WERI-Rb-1 (cell line): Measurements from ENCODE around the gene LFNG.
A peak's percentile ranks its signal among the peaks of the same experiment; 100 is the strongest.

Experiments
- DNase-seq: peaks from one replicate; pipeline ENCODE4 v3.0.0-alpha.2; 2020
- H3K27ac ChIP-seq: fragments of 250-450 bp; sonication (Bioruptor Pico); 2 replicates; pipeline ENCODE4 v1.5.1; 2020; ENCODE audit warnings: mild to moderate bottlenecking, moderate library complexity
- H3K27me3 ChIP-seq: fragments of 250-450 bp; sonication (Bioruptor Pico); 2 replicates; pipeline ENCODE4 v1.5.1; 2021; ENCODE audit warnings: mild to moderate bottlenecking, low read depth, moderate library complexity; ENCODE audit not compliant: insufficient read depth, severe bottlenecking
- H3K36me3 ChIP-seq: fragments of 250-450 bp; sonication (Bioruptor Pico); 2 replicates; pipeline ENCODE4 v1.5.1; 2020; ENCODE audit warnings: mild to moderate bottlenecking, moderate library complexity
- H3K4me3 ChIP-seq: 2 replicates; pipeline ENCODE4 v1.5.1; 2011; ENCODE audit warnings: low read depth, mild to moderate bottlenecking, control low read depth, low read length
- H3K9me3 ChIP-seq: fragments of 250-450 bp; sonication (Bioruptor Pico); 2 replicates; pipeline ENCODE4 v1.5.1; 2021; ENCODE audit warnings: mild to moderate bottlenecking, moderate library complexity; ENCODE audit not compliant: severe bottlenecking
- TF ChIP-seq, protein P1 (sequence below): IDR thresholded peaks from 2 replicates; pipeline ENCODE4 v1.5.1; 2011; ENCODE audit warnings: low read depth, mild to moderate bottlenecking, control low read depth, inconsistent platforms, low read length

The LFNG gene

DNA sequence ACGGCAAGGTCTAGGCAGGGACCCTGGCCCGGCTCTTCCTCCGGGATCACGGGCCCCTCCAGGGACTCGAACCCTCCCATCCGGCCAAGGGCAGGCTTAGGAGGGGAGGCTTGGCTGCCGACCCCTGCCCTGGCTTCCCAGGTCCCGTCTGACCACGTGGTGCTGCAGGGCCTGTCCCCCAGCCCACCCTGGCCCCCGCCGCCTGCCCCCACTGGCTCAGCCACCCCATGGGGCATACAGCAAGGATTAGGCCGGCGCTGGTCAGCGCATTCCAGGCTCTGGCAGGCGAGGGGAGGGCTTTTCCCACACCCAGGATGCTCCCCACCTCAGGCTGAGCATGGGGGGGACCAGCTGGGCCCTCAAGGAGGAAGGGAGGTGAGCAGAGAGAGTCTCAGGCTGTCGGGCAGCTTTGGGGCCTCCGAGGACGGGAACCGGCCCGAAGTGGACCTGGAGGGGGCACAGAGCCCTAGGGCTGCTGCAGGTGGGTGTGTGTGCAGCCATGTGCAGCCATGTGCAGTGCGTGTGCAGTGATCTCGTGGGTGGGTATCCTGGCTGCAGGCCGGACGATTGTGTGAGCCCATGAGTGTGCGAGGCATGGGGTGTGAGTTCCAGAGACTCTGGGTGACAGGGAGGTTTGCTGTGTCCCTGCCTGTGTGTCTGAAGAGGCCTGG is 42.7 kb upstream of the LFNG start:
- H3K4me3 ChIP-seq = no peak overlapping the region
- no peaks in the 10 kb centered on the region for H3K27me3 ChIP-seq
- no peak for DNase-seq
- H3K9me3 ChIP-seq = no peaks in the 10 kb centered on the region
- H3K36me3 ChIP-seq = no peaks in the 10 kb centered on the region
- TF ChIP-seq, protein P1, sequence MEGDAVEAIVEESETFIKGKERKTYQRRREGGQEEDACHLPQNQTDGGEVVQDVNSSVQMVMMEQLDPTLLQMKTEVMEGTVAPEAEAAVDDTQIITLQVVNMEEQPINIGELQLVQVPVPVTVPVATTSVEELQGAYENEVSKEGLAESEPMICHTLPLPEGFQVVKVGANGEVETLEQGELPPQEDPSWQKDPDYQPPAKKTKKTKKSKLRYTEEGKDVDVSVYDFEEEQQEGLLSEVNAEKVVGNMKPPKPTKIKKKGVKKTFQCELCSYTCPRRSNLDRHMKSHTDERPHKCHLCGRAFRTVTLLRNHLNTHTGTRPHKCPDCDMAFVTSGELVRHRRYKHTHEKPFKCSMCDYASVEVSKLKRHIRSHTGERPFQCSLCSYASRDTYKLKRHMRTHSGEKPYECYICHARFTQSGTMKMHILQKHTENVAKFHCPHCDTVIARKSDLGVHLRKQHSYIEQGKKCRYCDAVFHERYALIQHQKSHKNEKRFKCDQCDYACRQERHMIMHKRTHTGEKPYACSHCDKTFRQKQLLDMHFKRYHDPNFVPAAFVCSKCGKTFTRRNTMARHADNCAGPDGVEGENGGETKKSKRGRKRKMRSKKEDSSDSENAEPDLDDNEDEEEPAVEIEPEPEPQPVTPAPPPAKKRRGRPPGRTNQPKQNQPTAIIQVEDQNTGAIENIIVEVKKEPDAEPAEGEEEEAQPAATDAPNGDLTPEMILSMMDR = no peak
- no peak overlapping the region for H3K27ac ChIP-seq

DNA sequence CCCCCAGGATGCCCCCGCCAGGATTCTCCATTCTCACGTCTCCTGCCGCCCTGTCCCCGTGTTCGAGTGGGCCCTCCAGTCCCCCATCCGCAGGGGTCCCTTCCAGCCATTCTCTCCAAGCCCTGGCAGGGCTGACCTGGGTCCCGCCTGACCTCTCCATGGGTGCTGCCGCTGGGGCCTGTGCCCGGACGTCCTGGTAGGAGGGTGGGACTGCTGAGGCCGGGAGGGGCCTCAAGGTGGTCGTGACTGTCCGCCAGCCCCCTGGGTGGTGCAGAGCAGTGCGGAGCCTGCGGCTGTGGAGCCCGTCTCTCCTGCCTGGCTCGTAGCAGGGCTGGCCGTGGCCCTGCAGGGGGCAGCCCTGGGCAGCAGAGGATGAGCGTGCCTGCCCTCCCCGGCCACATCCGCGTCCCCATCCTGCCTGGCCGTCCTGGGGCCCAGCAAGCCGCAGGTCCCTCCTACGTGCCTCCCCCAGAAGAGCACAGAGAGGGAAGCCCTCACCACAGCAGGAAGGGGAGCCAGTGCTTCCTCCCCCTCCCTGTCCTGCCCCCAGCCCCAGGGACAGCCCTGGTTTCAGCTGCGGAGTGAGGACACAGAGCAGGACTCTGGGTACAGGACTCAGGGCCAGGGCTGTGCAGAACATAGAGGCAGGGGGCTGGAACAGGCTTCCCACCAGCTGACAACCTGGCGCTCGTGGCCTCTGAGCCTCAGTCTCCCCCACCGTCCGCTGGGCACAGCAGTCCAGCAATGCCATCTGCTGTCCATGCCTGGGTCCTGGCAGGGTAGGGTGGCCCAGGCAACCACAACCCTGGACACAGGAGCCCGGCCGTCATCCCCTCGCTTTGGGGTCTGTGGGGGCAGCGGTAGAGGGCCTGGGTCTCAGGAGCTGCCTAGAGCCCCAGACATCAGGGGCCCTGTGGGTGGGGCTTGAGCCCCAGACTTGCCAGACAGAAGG is 41.9 kb upstream of the LFNG start:
- DNase-seq = peak; percentile 79
- Histone ChIP-seq H3K27ac (peak overlapping the region; percentile 36), H3K9me3 (no peaks in the 10 kb centered on the region), H3K27me3 (no peaks in the 10 kb centered on the region), H3K36me3 (no peaks in the 10 kb centered on the region), H3K4me3 (no peak overlapping the region)
- TF ChIP-seq, protein P1 = peak; percentile 98

DNA sequence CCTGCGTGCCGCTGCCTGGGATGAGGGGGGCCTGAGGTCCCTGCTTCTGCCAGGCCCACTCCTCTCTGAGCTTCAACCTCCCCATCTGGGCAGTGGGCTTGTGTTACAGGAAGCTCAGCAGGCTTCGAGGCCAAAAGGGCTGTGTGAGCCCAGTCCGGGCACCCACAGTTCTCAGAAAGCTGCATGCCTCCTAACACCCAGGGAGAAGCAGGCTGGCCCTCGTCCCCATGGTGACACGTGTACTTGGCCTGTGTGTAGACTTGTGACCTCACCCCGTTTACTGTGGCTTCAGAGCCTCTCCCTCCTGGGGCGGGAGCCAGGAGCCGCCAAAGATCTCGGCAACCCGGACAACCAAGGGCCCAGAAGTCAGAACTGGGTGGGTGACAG is 41.2 kb upstream of the LFNG start:
- TF ChIP-seq, protein P1 = no peak
- H3K36me3 ChIP-seq = no peaks in the 10 kb centered on the region
- DNase-seq = no peak
- no peak overlapping the region for H3K27ac ChIP-seq
- no peaks in the 10 kb centered on the region for H3K27me3 ChIP-seq
- no peaks in the 10 kb centered on the region for H3K9me3 ChIP-seq
- H3K4me3 ChIP-seq = no peak overlapping the region

DNA sequence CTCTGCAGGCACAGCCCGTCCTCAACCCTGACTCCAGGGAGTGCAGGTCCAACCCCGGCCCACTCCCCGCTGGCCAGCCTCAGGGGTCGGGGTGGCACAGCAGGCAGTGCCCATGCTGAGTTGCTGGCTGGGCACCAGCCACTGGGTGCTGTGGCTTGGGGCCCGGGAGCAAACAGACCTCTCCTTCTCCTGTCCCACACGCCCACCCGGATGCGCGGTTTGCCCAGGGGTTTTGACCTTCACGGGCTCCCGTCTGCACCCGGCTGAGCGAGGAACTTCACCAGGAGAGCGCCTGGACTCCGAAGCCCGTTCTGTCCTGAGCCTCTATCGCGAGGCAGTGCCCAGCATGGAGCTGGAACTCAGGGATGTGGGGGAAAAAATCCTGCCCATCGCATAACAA is 40.8 kb upstream of the LFNG start:
- H3K27ac ChIP-seq = no peak overlapping the region
- no peak for DNase-seq
- TF ChIP-seq, protein P1 = no peak
- no peaks in the 10 kb centered on the region for H3K27me3 ChIP-seq
- no peak overlapping the region for H3K4me3 ChIP-seq
- H3K9me3 ChIP-seq = no peaks in the 10 kb centered on the region
- H3K36me3 ChIP-seq = no peaks in the 10 kb centered on the region

DNA sequence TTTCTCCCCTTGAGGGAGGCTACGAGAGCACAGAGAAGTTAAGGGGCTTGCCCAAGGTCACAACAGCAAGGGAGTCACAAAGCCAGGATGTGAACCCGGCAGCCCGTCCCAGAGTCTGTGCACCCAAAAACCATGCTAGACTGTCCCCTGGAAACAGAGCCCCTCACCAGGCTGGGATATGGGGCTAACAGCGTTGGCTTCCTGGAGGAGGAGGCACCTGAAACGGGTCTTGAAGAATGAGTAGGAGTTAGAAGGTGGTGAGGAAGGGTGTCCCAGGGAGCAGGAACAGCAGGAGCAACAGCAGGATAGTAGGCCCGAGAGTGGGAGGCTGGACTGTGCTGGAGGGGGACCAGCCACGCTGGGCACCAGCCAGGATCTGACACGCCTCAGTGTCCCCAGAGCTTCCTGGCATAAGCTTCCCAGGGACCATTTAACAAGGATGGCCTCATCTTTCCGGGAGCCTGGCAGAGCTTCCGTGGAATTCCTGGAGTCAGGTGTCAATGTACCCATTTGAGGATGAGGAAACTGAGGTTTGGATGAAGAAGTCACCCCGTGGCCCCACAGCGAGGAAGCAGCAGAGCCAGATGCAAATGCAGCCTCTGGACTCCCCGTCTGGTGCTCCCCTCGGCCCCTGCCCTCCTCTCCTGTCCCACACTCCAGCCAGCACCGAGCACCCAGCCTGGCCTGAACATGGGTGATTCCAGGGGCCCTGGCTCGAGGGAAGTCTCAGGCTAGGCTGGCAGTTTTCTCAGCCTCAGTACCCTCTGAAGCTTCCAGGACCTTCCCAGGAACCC is 40.1 kb upstream of the LFNG start:
- TF ChIP-seq, protein P1 = no peak
- H3K9me3 ChIP-seq = no peaks in the 10 kb centered on the region
- no peak for DNase-seq
- no peak overlapping the region for H3K27ac ChIP-seq
- no peak overlapping the region for H3K4me3 ChIP-seq
- no peaks in the 10 kb centered on the region for H3K27me3 ChIP-seq
- H3K36me3 ChIP-seq = no peaks in the 10 kb centered on the region
